NCI-H1105 (cell line): Measurements from ENCODE around the gene PLSCR1.

Experiments
- DNase-seq: peaks from one replicate; lab custom pipeline; 2025; lab: John Stamatoyannopoulos, UW

The PLSCR1 gene

GRCh38 chr3:146471012-146471411 is 73.4 kb downstream of the PLSCR1 start:
- no peak for DNase-seq

- DNase-seq: no peak
Measured at GRCh38 chr3:146470425-146470990, 73.9 kb downstream of the PLSCR1 start.

- DNase-seq: peak; percentile 61
Measured at GRCh38 chr3:146469150-146470017, 75.0 kb downstream of the PLSCR1 start, which contains the start of gene PLSCR2. Gene PLSCR2, minus strand, starts transcription at chr3:146469561. Its CDS starts 9,657 bp downstream, at chr3:146459904.

GRCh38 chr3:146468671-146469149 is 75.7 kb downstream of the PLSCR1 start:
- DNase-seq: no peak

GRCh38 chr3:146468234-146468633 is 76.2 kb downstream of the PLSCR1 start:
- DNase-seq: no peak

GRCh38 chr3:146466604-146467003 is 77.8 kb downstream of the PLSCR1 start:
- DNase-seq: no peak

GRCh38 chr3:146465693-146466465 is 78.5 kb downstream of the PLSCR1 start:
- no peak for DNase-seq
